ENCODE data around the gene PARD3B. TPM values are rescaled to one million over a fixed set of nuclear protein-coding genes. Genes with fewer than 3 reads are reported as not detected.

The PARD3B gene
- total and polyA plus RNA-seq, 2 of the 8 experiments (the other 6 are each of a cell fraction or from before 2014, with no cell fraction given) = 1.2 to 5.7 TPM

DNA sequence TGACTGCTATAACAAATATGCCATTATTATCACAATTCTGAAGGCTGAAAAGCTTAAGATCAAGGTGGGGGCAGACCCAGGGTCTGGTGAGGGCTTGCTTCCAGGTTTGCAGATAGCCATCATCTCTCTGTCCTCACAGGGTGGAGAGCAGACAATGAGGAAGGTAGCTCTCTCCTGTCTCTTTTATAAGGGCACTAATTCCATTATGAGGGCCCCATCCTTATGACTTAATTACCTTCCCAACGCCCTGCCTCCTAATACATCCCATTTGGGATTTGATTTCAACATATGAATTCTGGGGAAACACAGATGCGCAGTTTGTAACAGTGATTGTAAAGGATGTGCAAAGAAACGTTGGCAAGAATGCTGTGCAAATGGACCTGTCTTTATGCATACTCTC, 44.8 kb downstream of the PARD3B start (continued):
- TF ChIP-seq POU5F1 (IDR thresholded peaks at IDR 0.05; ENCODE audit: low read depth, low read length) (no peak), SP4 (IDR thresholded peaks at IDR 0.05; ENCODE audit: low read length) (no peak), SIRT6 (IDR thresholded peaks at IDR 0.05; ENCODE audit: low read length) (no peak), MAFK (IDR thresholded peaks at IDR 0.05; ENCODE audit: low read depth, low read length) (no peak), BRCA1 (IDR thresholded peaks at IDR 0.05; ENCODE audit: low read depth, low read length) (no peak)

Measured in H1 (cell line).